Left lung (tissue), 10 donors: ENCODE data around the gene UCP3. TPM values are rescaled to one million over a fixed set of nuclear protein-coding genes. Genes with fewer than 3 reads are reported as not detected.

Source experiments
- ATAC-seq: fragments of 200-7000 bp; cut with Tn5 transposase; one replicate; pipeline ENCODE4 v1.9.1; 2020; ENCODE audit warnings: moderate library complexity
- DNase-seq, 4 donors: peaks; one replicate each; pipeline ENCODE4 v3.0.0-alpha.2; 2013 to 2020
- H3K27ac ChIP-seq, 2 donors: fragments of 200-600 bp; sonication (generic) in 1 of 2; one replicate each; pipeline versions ENCODE4 v1.5.0 to v1.8.0; 2020 to 2021
- H3K27me3 ChIP-seq, 2 donors: fragments of 200-600 bp; sonication (generic) in 1 of 2; one replicate each; pipeline versions ENCODE4 v1.5.0 to v1.8.0; 2020 to 2021
- H3K36me3 ChIP-seq, 2 donors: fragments of 200-600 bp; sonication (generic) in 1 of 2; one replicate each; pipeline versions ENCODE4 v1.5.0 to v1.8.0; 2020 to 2021
- H3K4me1 ChIP-seq, 2 donors: fragments of 200-600 bp; one replicate each; pipeline ENCODE4 v1.8.0; 2021
- H3K4me3 ChIP-seq, 2 donors: fragments of 200-600 bp; sonication (generic) in 1 of 2; one replicate each; pipeline versions ENCODE4 v1.5.0 to v1.8.0; 2020 to 2021; ENCODE audit warnings: mild to moderate bottlenecking in 1 of 2
- H3K9me3 ChIP-seq, 2 donors: fragments of 200-600 bp; sonication (generic) in 1 of 2; one replicate each; pipeline versions ENCODE4 v1.5.0 to v1.8.0; 2020 to 2021
- intact Hi-C, 2 donors: fragments of 100-400 bp; cut with DNase I; formaldehyde crosslinking; loops; one replicate each; pipeline versions ENCODE4 v1.11.2 to v1.14.2; 2022
- polyA plus RNA-seq, 6 donors: library from polyadenylated mRNA; unstranded; fragments of 120-200 nt; gene quantifications; one replicate each; pipeline ENCODE4 v1.2.1, GENCODE V29; 2013; ENCODE audit not compliant: insufficient read length in 6 of 6
- total RNA-seq, 2 donors: library from RNA; stranded (reverse); fragmentation: NEBNext Ultra II Directional; extraction: Animal tissue kit (Norgen Biotek cat#: 25700); gene quantifications; one replicate each; pipeline ENCODE4 v1.2.1, GENCODE V29; 2021
- TF ChIP-seq, protein P1 (sequence below), 2 donors: fragments of 200-600 bp; sonication (generic) in 1 of 2; IDR thresholded peaks; one replicate each; pipeline versions ENCODE4 v1.5.0 to v1.8.0; 2021; ENCODE audit warnings: antibody characterized with exemption in 2 of 2
- donor health status: DM: no; HTN: yes; CAD: no.
- donor health status: DM: no; HTN: no; CAD: no.

Gene UCP3
- total and polyA plus RNA-seq, 8 donors = 1.0 to 5.2 (median 3.6) TPM

DNA sequence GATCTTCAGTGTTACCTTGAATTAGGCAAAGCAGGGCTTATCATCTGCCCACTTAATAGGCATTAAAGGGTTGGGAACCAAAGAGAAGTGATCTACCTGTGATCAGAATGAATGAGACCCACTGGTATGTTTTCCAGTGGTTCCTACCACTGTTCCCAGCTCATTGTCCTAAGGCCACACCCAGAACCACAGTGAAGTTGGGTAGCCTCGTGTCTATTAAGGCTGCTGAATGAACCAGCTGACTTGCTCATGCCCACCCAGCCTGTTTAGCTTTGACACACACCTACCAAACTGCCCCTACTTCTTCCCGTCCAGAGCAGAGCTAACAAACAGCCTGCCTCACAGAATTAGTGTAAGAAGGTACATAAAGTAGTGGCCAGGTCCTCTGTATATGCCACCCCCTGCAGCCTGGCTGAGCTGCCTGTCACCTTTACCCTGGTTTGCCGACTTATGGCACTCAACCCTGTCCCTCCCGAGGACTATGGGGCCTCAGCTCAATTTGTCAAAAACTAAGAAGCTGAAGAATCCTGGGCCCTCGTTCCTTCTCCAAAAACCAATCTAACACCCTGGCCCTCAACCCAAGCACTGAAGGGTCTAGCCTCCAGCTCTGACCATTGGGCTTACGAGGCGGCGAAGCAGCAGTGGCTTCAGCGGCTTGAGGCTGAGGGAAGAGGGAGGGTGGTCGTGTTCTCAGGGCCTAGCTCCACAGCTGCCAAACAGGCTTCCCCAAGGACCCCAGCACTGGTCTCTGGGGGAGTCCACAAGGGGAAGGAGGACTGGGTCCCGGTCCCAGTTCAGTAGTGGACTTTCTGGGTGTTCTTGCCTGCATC, 36.0 kb downstream of the UCP3 start:
- TF ChIP-seq, protein P1, sequence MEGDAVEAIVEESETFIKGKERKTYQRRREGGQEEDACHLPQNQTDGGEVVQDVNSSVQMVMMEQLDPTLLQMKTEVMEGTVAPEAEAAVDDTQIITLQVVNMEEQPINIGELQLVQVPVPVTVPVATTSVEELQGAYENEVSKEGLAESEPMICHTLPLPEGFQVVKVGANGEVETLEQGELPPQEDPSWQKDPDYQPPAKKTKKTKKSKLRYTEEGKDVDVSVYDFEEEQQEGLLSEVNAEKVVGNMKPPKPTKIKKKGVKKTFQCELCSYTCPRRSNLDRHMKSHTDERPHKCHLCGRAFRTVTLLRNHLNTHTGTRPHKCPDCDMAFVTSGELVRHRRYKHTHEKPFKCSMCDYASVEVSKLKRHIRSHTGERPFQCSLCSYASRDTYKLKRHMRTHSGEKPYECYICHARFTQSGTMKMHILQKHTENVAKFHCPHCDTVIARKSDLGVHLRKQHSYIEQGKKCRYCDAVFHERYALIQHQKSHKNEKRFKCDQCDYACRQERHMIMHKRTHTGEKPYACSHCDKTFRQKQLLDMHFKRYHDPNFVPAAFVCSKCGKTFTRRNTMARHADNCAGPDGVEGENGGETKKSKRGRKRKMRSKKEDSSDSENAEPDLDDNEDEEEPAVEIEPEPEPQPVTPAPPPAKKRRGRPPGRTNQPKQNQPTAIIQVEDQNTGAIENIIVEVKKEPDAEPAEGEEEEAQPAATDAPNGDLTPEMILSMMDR (IDR thresholded peaks at IDR 0.05) = no peak
- Histone ChIP-seq H3K4me3 (no peak overlapping the region), H3K4me1 (peaks cover 0 to 34% of the 10 kb centered on the region in 2 donors), H3K9me3 (no peaks in the 10 kb centered on the region), H3K27ac (no peak overlapping the region), H3K27me3 (no peaks in the 10 kb centered on the region), H3K36me3 (peaks cover 0 to 37% of the 10 kb centered on the region in 2 donors)
- DNase-seq = no peak
- ATAC-seq = no peak
- intact Hi-C loops = loop anchor here in 1 of 2 donors (10.0 kb wide), 1 partner anchor 62 kb away; no protein-coding TSS in a partner anchor

GRCh38 chr11:73972187-73972586, 36.7 kb downstream of the UCP3 start:
- ATAC-seq = no peak
- H3K4me3 ChIP-seq = no peak overlapping the region
- peaks cover 0 to 30% of the 10 kb centered on the region in 2 donors for H3K36me3 ChIP-seq
- no peak for DNase-seq
- H3K27me3 ChIP-seq = no peaks in the 10 kb centered on the region
- H3K27ac ChIP-seq = no peak overlapping the region
- peaks cover 0 to 28% of the 10 kb centered on the region in 2 donors for H3K4me1 ChIP-seq
- intact Hi-C loops = loop anchor here in 1 of 2 donors (10.0 kb wide), 1 partner anchor 63 kb away; no protein-coding TSS in a partner anchor
- H3K9me3 ChIP-seq = no peaks in the 10 kb centered on the region
- TF ChIP-seq, protein P1 (IDR thresholded peaks at IDR 0.05) = no peak

DNA sequence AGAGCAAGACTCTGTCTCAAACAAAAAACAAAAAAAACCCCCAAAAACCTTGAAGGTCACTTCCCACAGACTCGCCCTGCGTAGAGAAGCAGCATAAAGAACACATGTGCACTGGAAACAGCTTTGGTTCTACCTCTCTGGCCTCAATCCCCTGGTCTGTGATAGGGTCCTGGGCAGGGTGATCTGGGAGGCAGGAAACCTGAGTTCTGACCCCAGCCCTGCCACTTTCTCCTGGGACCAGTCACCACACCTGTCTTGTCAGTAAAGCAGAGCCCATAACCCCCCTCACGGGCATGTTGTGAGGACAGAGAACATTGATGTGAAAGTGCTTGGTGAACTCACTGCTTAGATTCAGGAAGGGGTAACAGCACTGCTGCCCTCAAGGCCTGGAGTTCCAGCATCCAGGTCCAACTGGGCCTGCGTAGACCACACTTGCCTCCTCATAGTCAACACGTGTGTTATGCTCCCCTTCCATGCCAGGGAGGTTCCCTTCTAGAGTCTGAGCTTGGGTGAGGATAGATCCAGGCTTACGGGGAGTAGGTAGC, 37.6 kb downstream of the UCP3 start:
- Histone ChIP-seq H3K4me3 (no peak overlapping the region), H3K36me3 (peaks cover 0 to 21% of the 10 kb centered on the region in 2 donors), H3K27ac (no peak overlapping the region), H3K9me3 (no peaks in the 10 kb centered on the region), H3K27me3 (no peaks in the 10 kb centered on the region), H3K4me1 (peaks cover 0 to 20% of the 10 kb centered on the region in 2 donors)
- TF ChIP-seq, protein P1 (IDR thresholded peaks at IDR 0.05) = no peak
- intact Hi-C loops = loop anchor here in 1 of 2 donors (10.0 kb wide), 1 partner anchor 64 kb away; no protein-coding TSS in a partner anchor
- DNase-seq (no peak), ATAC-seq (no peak)

GRCh38 chr11:73969991-73970800, 38.7 kb downstream of the UCP3 start:
- peaks cover 0 to 11% of the 10 kb centered on the region in 2 donors for H3K36me3 ChIP-seq
- no peak for DNase-seq
- no peak overlapping the region for H3K4me3 ChIP-seq
- H3K27ac ChIP-seq = no peak overlapping the region
- TF ChIP-seq, protein P1 (IDR thresholded peaks at IDR 0.05) = no peak
- ATAC-seq = no peak
- H3K27me3 ChIP-seq = no peaks in the 10 kb centered on the region
- intact Hi-C loops = loop anchor here in 1 of 2 donors (10.0 kb wide), 1 partner anchor 65 kb away; no protein-coding TSS in a partner anchor
- no peaks in the 10 kb centered on the region for H3K9me3 ChIP-seq
- peaks cover 0 to 19% of the 10 kb centered on the region in 2 donors for H3K4me1 ChIP-seq
